ENCODE results near the gene KRT7.
"Not testable (repeated sequence)": the region's sequence is repeated elsewhere in the genome, so short reads cannot be mapped to it uniquely, and the experiment has no call there.

Gene KRT7

GRCh38 chr12:52280796-52281560, 47.9 kb downstream of the KRT7 start:
- DNase-seq: no peak

GRCh38 chr12:52284562-52285171, 51.6 kb downstream of the KRT7 start:
- no peak for DNase-seq

DNA sequence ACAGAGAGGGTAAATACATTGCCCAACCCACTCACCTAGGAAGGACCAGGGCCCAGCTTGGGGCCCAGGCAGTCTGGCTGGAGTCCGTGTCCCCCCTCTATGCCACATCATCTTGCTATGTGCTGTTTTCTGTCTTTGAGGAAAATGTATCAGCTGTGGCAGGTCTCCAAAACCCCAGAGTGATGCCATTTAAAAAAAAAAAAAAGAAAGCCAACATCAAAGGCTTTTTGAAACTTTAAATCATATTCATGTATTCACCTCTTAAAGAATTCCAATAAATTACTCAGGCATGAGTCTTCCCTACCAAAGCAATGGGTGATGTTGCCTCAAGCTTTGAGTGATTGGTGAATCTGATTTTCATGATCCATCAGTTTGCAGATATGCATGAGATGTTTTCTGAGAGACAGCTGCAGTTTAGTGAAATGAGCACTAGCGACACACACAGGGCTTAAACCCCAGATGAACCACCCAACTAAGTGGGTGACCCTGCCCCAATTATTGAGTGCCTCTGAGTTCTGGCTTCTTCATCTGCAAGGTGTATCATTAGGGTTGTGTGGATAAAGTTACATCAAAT, 52.2 kb downstream of the KRT7 start:
- DNase-seq: no peak

GRCh38 chr12:52285851-52286530, 52.9 kb downstream of the KRT7 start:
- no peak for DNase-seq

DNA sequence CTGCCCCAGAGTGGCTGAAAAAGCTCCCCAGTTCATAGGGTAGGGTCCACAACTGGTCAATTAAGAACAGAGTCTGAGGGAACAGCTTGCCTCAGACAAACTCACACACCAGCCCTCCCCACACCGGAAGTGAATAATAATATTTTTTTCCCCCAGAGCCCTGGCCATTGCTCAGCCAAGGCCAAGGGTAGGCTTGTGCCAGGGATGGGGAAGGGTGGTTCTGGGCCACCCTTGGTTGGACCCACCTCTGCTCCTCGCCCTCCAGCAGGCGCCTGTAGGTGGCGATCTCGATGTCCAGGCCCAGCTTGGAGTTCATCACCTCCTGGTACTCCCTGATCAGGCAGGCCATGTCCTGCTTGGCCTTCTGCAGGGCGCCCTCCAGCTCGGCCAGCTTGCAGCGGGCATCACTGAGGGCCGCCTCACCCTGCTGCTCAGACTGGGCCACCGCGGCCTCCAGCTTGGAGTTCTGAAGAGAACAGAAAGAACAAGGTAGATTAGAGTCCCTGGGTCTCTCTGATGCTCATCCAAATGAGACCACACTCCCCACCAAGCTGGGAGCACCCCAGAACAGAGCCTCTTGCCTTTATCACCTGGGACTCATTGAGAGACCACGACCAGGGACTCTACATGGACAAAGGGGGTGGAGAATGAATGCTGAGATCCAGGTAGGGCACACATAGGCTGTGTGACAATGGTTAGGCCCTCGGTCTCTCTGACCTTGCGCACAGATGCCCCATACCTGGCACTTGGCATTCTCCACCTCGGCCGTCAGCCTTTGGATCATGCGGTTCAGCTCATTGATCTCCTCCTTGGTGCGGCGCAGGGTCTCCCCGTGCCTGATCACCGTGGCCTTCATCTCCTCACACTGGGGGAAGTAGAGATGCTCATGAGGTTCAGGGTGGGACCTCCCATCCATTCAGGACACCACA, 54.1 kb downstream of the KRT7 start:
- not testable (repeated sequence) for DNase-seq

- not testable (repeated sequence) for DNase-seq
Observed at GRCh38 chr12:52287816-52288805, 55.1 kb downstream of the KRT7 start.

DNA sequence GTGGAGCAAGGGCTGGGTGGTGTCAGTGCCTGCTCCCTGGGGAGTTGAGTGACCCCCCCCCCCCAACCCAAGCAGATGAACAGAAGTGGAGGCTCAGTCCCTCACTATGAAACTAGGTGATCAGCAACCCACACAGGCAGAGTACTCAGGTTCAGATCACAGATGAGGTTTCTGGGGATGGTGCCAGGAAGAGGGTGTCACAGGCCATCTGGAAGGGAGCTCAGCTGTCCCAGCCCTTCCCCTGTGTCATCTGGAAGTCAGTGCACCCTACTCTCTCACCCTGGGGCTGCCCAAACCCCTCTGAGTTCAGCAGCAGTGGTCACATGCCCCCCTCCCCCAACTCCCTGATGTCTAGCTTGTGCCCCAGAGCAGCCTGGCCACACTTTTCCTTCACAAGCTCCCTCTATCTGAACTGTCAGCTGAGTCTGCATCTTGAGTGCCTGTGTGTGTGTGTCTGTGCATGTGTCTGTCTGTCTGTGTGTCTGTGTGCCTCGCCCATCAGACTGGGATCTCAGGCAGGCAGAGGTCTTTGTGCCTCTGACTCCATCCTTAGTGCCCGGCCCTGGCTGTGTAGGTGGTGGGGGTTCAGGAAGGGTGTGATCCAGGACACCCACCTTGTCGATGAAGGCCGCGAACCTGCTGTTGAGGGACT, 57.6 kb downstream of the KRT7 start:
- DNase-seq: not testable (repeated sequence)

GRCh38 chr12:52291267-52291935, 58.4 kb downstream of the KRT7 start, which contains the start of gene KRT81:
Gene KRT81 (minus strand): TSS chr12:52291534. CDS start chr12:52291465, 69 bp downstream.
- no peak for DNase-seq

DNA sequence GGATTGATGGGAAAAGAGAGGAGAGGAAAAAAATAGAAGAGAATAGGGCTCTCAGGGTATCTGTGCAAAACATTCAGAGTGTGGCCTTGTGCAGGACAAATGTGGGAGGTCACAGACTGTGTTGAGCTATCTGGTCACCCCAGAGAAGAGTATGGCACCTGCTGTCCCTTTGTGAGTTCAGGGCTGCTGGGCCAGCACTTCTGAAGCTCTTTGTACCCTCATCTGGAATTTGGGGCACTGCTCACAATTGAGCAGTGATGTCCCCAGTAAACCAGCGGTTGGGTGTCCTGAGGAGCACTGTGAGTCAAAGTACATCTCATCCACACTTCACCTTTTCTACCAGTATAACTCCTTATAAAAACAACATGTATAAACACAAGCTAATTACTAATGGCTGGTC, 60.9 kb downstream of the KRT7 start:
- DNase-seq: no peak

DNA sequence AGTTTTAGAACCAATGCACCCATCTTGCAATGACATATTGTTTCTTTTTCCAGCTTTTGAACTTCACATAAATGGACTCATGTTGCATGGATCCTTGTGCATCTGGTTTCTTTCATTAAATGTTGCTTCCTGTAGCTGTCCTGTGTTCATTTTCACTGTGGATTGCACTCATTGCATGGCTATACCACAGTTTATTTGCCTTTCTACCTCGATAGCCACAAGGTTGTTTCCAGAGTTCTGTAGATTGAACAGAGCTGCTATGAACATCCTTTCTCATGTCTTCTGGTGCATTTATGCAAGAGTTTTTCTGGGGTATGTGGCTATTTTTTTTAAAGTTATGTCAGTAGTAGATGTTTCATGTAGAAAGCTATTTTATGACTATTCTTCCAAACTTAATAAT, 61.8 kb downstream of the KRT7 start:
- DNase-seq: no peak

DNA sequence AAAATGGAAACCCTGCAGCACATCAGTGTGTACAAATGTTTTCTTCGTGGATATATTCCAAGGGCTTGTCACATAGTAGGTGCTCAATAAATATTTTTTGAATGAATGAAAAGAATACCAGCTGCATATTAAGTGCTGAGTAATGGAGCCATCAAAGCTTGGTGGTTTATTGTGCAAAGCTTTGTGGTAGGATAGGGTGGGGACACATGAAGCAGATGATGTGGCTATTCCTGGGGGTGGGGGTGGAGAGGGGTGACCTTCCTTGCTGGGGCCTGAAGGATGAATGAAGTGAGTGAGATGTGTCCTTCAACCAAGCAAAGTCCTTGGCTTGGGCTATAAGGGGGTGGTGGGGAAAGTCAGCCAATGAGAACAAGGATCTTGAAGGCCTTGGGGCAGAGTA, 62.6 kb downstream of the KRT7 start:
- no peak for DNase-seq

- no peak for DNase-seq
Observed at GRCh38 chr12:52296572-52297215, 63.7 kb downstream of the KRT7 start.
